Measurements from ENCODE around the gene ITGA4. TPM values are rescaled to one million over a fixed set of nuclear protein-coding genes. Genes with fewer than 3 reads are reported as not detected.

Gene ITGA4
- total RNA-seq, 1 donor from 2014 or later: 74.4 TPM

GRCh38 chr2:181471783-181472182, 14.6 kb downstream of the ITGA4 start:
- no peak for DNase-seq (ENCODE audit: low read depth, low spot score)
- H3K9me3 Mint-ChIP-seq: peaks cover 3% of the 10 kb centered on the region
- peaks cover 16% of the 10 kb centered on the region for H3K4me1 Mint-ChIP-seq
- H3K27ac Mint-ChIP-seq (ENCODE audit: unreplicated experiment): no peak overlapping the region
- H3K27me3 Mint-ChIP-seq (ENCODE audit: low read depth): no peaks in the 10 kb centered on the region
- H3K36me3 Mint-ChIP-seq (ENCODE audit: low read depth): peaks cover 14% of the 10 kb centered on the region
- TF ChIP-seq CTCF (conservative IDR thresholded peaks at IDR 0.05): no peak
- H3K4me3 Mint-ChIP-seq: no peak overlapping the region

- no peak for TF ChIP-seq CTCF (conservative IDR thresholded peaks at IDR 0.05)
- no peak for DNase-seq (ENCODE audit: low read depth, low spot score)
- Mint-ChIP-seq H3K4me3 (no peak overlapping the region), H3K9me3 (peaks cover 3% of the 10 kb centered on the region), H3K36me3 (ENCODE audit: low read depth) (peaks cover 14% of the 10 kb centered on the region), H3K4me1 (peaks cover 9% of the 10 kb centered on the region), H3K27ac (ENCODE audit: unreplicated experiment) (no peak overlapping the region), H3K27me3 (ENCODE audit: low read depth) (no peaks in the 10 kb centered on the region)
These were observed 15.8 kb downstream of the ITGA4 start for GRCh38 chr2:181472990-181473389.

- H3K9me3 Mint-ChIP-seq: peaks cover 3% of the 10 kb centered on the region
- H3K4me3 Mint-ChIP-seq: no peak overlapping the region
- DNase-seq (ENCODE audit: low read depth, low spot score): no peak
- H3K27me3 Mint-ChIP-seq (ENCODE audit: low read depth): no peaks in the 10 kb centered on the region
- TF ChIP-seq CTCF (conservative IDR thresholded peaks at IDR 0.05): no peak
- H3K4me1 Mint-ChIP-seq: peaks cover 4% of the 10 kb centered on the region
- peaks cover 12% of the 10 kb centered on the region for H3K36me3 Mint-ChIP-seq (ENCODE audit: low read depth)
- no peak overlapping the region for H3K27ac Mint-ChIP-seq (ENCODE audit: unreplicated experiment)
These were observed 17.2 kb downstream of the ITGA4 start for GRCh38 chr2:181474222-181474881.

- Mint-ChIP-seq H3K27ac (ENCODE audit: unreplicated experiment) (no peak overlapping the region), H3K4me1 (peaks cover 3% of the 10 kb centered on the region), H3K36me3 (ENCODE audit: low read depth) (peaks cover 3% of the 10 kb centered on the region), H3K9me3 (no peaks in the 10 kb centered on the region), H3K4me3 (no peak overlapping the region), H3K27me3 (ENCODE audit: low read depth) (no peaks in the 10 kb centered on the region)
- no peak for DNase-seq (ENCODE audit: low read depth, low spot score)
- TF ChIP-seq CTCF (conservative IDR thresholded peaks at IDR 0.05): no peak
These were observed 26.0 kb downstream of the ITGA4 start for GRCh38 chr2:181483211-181483610.

- no peak overlapping the region for H3K4me3 Mint-ChIP-seq
- H3K27ac Mint-ChIP-seq (ENCODE audit: unreplicated experiment): no peak overlapping the region
- H3K36me3 Mint-ChIP-seq (ENCODE audit: low read depth): peaks cover 3% of the 10 kb centered on the region
- H3K4me1 Mint-ChIP-seq: peaks cover 3% of the 10 kb centered on the region
- no peak for TF ChIP-seq CTCF (conservative IDR thresholded peaks at IDR 0.05)
- DNase-seq (ENCODE audit: low read depth, low spot score): no peak
- no peaks in the 10 kb centered on the region for H3K27me3 Mint-ChIP-seq (ENCODE audit: low read depth)
- H3K9me3 Mint-ChIP-seq: no peaks in the 10 kb centered on the region
These were observed 26.7 kb downstream of the ITGA4 start for GRCh38 chr2:181483876-181484275.

Data from neural crest cell (in vitro differentiated cells).